Measurements from ENCODE around the gene PCK2.

Gene PCK2

GRCh38 chr14:24053548-24054323 is 40.4 kb upstream of the PCK2 start:
- TF ChIP-seq BACH2 (CRISPR knock-in tag; IDR thresholded peaks at IDR 0.05; ENCODE audit: borderline replicate concordance) (no peak), PPARA (CRISPR knock-in tag; IDR thresholded peaks at IDR 0.05; ENCODE audit: borderline replicate concordance) (no peak), ZC3H10 (CRISPR knock-in tag; IDR thresholded peaks at IDR 0.05) (no peak), CSRNP3 (CRISPR knock-in tag; IDR thresholded peaks at IDR 0.05) (no peak), CSDC2 (CRISPR knock-in tag; IDR thresholded peaks at IDR 0.05) (no peak), OSR1 (CRISPR knock-in tag; IDR thresholded peaks at IDR 0.05) (no peak), ZNF8 (CRISPR knock-in tag; IDR thresholded peaks at IDR 0.05) (no peak), TOX (CRISPR knock-in tag; IDR thresholded peaks at IDR 0.05; ENCODE audit: borderline replicate concordance) (no peak), CREB5 (CRISPR knock-in tag; IDR thresholded peaks at IDR 0.05; ENCODE audit: low read depth) (no peak), PATZ1 (CRISPR knock-in tag; IDR thresholded peaks at IDR 0.05; ENCODE audit: borderline replicate concordance) (no peak), TCF4 (CRISPR knock-in tag; IDR thresholded peaks at IDR 0.05; ENCODE audit: borderline replicate concordance) (no peak), ZFP3 (CRISPR knock-in tag; IDR thresholded peaks at IDR 0.05) (no peak), ARNTL (CRISPR knock-in tag; IDR thresholded peaks at IDR 0.05; ENCODE audit: borderline replicate concordance, low read depth) (no peak), ISL1 (CRISPR knock-in tag; IDR thresholded peaks at IDR 0.05) (no peak), ZNF70 (CRISPR knock-in tag; IDR thresholded peaks at IDR 0.05) (no peak), POU6F1 (CRISPR knock-in tag; IDR thresholded peaks at IDR 0.05; ENCODE audit: borderline replicate concordance, low read depth) (no peak), RARB (CRISPR knock-in tag; IDR thresholded peaks at IDR 0.05) (no peak)
- TF ChIP-seq, protein P1, sequence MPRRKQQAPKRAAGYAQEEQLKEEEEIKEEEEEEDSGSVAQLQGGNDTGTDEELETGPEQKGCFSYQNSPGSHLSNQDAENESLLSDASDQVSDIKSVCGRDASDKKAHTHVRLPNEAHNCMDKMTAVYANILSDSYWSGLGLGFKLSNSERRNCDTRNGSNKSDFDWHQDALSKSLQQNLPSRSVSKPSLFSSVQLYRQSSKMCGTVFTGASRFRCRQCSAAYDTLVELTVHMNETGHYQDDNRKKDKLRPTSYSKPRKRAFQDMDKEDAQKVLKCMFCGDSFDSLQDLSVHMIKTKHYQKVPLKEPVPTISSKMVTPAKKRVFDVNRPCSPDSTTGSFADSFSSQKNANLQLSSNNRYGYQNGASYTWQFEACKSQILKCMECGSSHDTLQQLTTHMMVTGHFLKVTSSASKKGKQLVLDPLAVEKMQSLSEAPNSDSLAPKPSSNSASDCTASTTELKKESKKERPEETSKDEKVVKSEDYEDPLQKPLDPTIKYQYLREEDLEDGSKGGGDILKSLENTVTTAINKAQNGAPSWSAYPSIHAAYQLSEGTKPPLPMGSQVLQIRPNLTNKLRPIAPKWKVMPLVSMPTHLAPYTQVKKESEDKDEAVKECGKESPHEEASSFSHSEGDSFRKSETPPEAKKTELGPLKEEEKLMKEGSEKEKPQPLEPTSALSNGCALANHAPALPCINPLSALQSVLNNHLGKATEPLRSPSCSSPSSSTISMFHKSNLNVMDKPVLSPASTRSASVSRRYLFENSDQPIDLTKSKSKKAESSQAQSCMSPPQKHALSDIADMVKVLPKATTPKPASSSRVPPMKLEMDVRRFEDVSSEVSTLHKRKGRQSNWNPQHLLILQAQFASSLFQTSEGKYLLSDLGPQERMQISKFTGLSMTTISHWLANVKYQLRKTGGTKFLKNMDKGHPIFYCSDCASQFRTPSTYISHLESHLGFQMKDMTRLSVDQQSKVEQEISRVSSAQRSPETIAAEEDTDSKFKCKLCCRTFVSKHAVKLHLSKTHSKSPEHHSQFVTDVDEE (CRISPR knock-in tag; IDR thresholded peaks at IDR 0.05): no peak
- ATAC-seq: no peak

GRCh38 chr14:24054324-24054641 is 39.8 kb upstream of the PCK2 start:
- no peak for ATAC-seq
- no peak for TF ChIP-seq SNAI2 (CRISPR knock-in tag; IDR thresholded peaks at IDR 0.05)
- no peak for TF ChIP-seq POU6F1 (CRISPR knock-in tag; IDR thresholded peaks at IDR 0.05; ENCODE audit: borderline replicate concordance, low read depth)
- TF ChIP-seq ARNTL (CRISPR knock-in tag; IDR thresholded peaks at IDR 0.05; ENCODE audit: borderline replicate concordance, low read depth): no peak
- TF ChIP-seq ESRRG (CRISPR knock-in tag; IDR thresholded peaks at IDR 0.05): no peak
- no peak for TF ChIP-seq ZNF70 (CRISPR knock-in tag; IDR thresholded peaks at IDR 0.05)
- no peak for TF ChIP-seq CSRNP3 (CRISPR knock-in tag; IDR thresholded peaks at IDR 0.05)
- no peak for TF ChIP-seq PATZ1 (CRISPR knock-in tag; IDR thresholded peaks at IDR 0.05; ENCODE audit: borderline replicate concordance)
- TF ChIP-seq BACH2 (CRISPR knock-in tag; IDR thresholded peaks at IDR 0.05; ENCODE audit: borderline replicate concordance): no peak
- no peak for TF ChIP-seq ZFP30 (CRISPR knock-in tag; IDR thresholded peaks at IDR 0.05)

Data from SK-N-SH treated with all-trans-retinoic acid at 6 μM for 48 hours (cell line).